NCI-H146 (cell line): ENCODE results near the gene MGAT4A.

Experiments used
- DNase-seq: peaks from one replicate; lab custom pipeline; 2025; lab: John Stamatoyannopoulos, UW

Gene MGAT4A

GRCh38 chr2:98572676-98573075 is 158.3 kb downstream of the MGAT4A start:
- no peak for DNase-seq

- no peak for DNase-seq
Observed at GRCh38 chr2:98572211-98572610, 158.7 kb downstream of the MGAT4A start.

GRCh38 chr2:98571796-98572195 is 159.1 kb downstream of the MGAT4A start:
- DNase-seq: no peak

GRCh38 chr2:98571121-98571701 is 159.7 kb downstream of the MGAT4A start:
- DNase-seq: no peak

- no peak for DNase-seq
Observed at GRCh38 chr2:98570356-98570755, 160.6 kb downstream of the MGAT4A start.

- DNase-seq: no peak
Observed at GRCh38 chr2:98569915-98570314, 161.0 kb downstream of the MGAT4A start.

GRCh38 chr2:98569197-98569793 is 161.6 kb downstream of the MGAT4A start:
- DNase-seq: no peak
